IMR-90 (cell line): Measurements from ENCODE around the gene CAMK2B. TPM values are rescaled to one million over a fixed set of nuclear protein-coding genes. Genes with fewer than 3 reads are reported as not detected.
A peak's percentile ranks its signal among the peaks of the same experiment; 100 is the strongest.

Experiments
- ATAC-seq: fragments of 200-7000 bp; cut with Tn5 transposase; 2 replicates; pipeline ENCODE4 v1.9.1; 2020; ENCODE audit warnings: low read depth, mild to moderate bottlenecking, moderate library complexity
- BruUV-seq: library from RNA; stranded (reverse); fragments of 400-500 nt; replicated peaks from 2 replicates; lab custom pipeline; 2021; lab: Mats Ljungman, UMichigan
- CTCF ChIA-PET: fragments of 300-600 bp; formaldehyde crosslinking; extraction: SDS; loops from one replicate; lab custom pipeline; 2021; ENCODE audit warnings: antibody characterized with exemption; lab: Yijun Ruan, JAX
- POLR2A ChIA-PET: fragments of 300-600 bp; sonication (Branson Sonifier 250); formaldehyde crosslinking; loops from one replicate; lab custom pipeline; 2022; ENCODE audit warnings: antibody characterized with exemption; ENCODE audit not compliant: unreplicated experiment; lab: Charles Lee
- DNase-seq: peaks from one replicate; pipeline ENCODE4 v3.0.0; 2013
- H2AFZ ChIP-seq: replicated peaks from 2 replicates; pipeline ENCODE3; 2013; ENCODE audit warnings: low read length, mild to moderate bottlenecking; ENCODE audit not compliant: poor library complexity
- H2AK5ac ChIP-seq: 2 replicates; pipeline ENCODE4 v1.6.1; 2013; ENCODE audit warnings: low read depth, low read length, inconsistent platforms
- H2AK9ac ChIP-seq: replicated peaks from 2 replicates; pipeline ENCODE3; 2013; ENCODE audit warnings: mild to moderate bottlenecking, low read depth, low read length, moderate library complexity; ENCODE audit not compliant: poor library complexity
- H2BK120ac ChIP-seq: 2 replicates; pipeline ENCODE4 v1.6.1; 2013; ENCODE audit warnings: low read depth, low read length, inconsistent platforms
- H2BK15ac ChIP-seq: 3 replicates; pipeline ENCODE4 v1.6.1; 2013; ENCODE audit warnings: low read depth, low read length, inconsistent platforms
- H2BK20ac ChIP-seq: 2 replicates; pipeline ENCODE4 v1.6.1; 2013; ENCODE audit warnings: low read depth, mild to moderate bottlenecking, inconsistent platforms, low read length, moderate library complexity
- H2BK5ac ChIP-seq: 2 replicates; pipeline ENCODE4 v1.6.1; 2013; ENCODE audit warnings: mild to moderate bottlenecking, low read depth, low read length, inconsistent platforms; ENCODE audit not compliant: poor library complexity, severe bottlenecking
- H3K14ac ChIP-seq: replicated peaks from 2 replicates; pipeline ENCODE4 v1.6.1; 2013; ENCODE audit warnings: low read depth, low read length, inconsistent platforms
- H3K18ac ChIP-seq: 2 replicates; pipeline ENCODE4 v1.6.1; 2013; ENCODE audit warnings: low read depth, low read length, control low read depth
- H3K23ac ChIP-seq: 2 replicates; pipeline ENCODE4 v1.6.1; 2013; ENCODE audit warnings: low read depth, low read length, inconsistent platforms
- H3K27ac ChIP-seq: 2 replicates; pipeline ENCODE4 v1.5.1; 2013; ENCODE audit warnings: mild to moderate bottlenecking, control low read depth, low read length; ENCODE audit not compliant: insufficient read depth
- H3K27me3 ChIP-seq: 2 replicates; pipeline ENCODE4 v1.6.1; 2013; ENCODE audit warnings: low read length; ENCODE audit not compliant: control insufficient read depth, insufficient read depth
- H3K36me3 ChIP-seq: 2 replicates; pipeline ENCODE4 v1.6.1; 2013; ENCODE audit warnings: low read length, mixed read lengths; ENCODE audit not compliant: control insufficient read depth, insufficient read depth
- H3K4ac ChIP-seq: 2 replicates; pipeline ENCODE4 v1.6.1; 2013; ENCODE audit warnings: low read depth, low read length, inconsistent platforms
- H3K4me1 ChIP-seq: 2 replicates; pipeline ENCODE4 v1.6.1; 2013; ENCODE audit warnings: low read length, mixed read lengths; ENCODE audit not compliant: control insufficient read depth, insufficient read depth
- H3K4me2 ChIP-seq: 2 replicates; pipeline ENCODE4 v1.6.1; 2013; ENCODE audit warnings: low read depth, mild to moderate bottlenecking, control low read depth, low read length, moderate library complexity
- H3K4me3 ChIP-seq: 2 replicates; pipeline ENCODE4 v1.5.1; 2013; ENCODE audit warnings: low read depth, mild to moderate bottlenecking, control low read depth, low read length, moderate library complexity; ENCODE audit not compliant: insufficient read depth
- H3K56ac ChIP-seq: 2 replicates; pipeline ENCODE4 v1.6.1; 2013; ENCODE audit warnings: low read length, inconsistent platforms; ENCODE audit not compliant: insufficient read depth; ENCODE audit errors: extremely low read depth
- H3K79me1 ChIP-seq, 2 experiments: 2 replicates each; pipeline ENCODE4 v1.6.1; 2013; ENCODE audit warnings: low read length in 2 of 2, inconsistent platforms in 1 of 2, low read depth in 1 of 2
- H3K9ac ChIP-seq: 2 replicates; pipeline ENCODE4 v1.6.1; 2013; ENCODE audit warnings: low read depth, low read length, control low read depth
- H3K9me1 ChIP-seq: 2 replicates; pipeline ENCODE4 v1.6.1; 2013; ENCODE audit warnings: low read length, inconsistent platforms; ENCODE audit not compliant: insufficient read depth
- H3K9me3 ChIP-seq: 2 replicates; pipeline ENCODE4 v1.6.1; 2013; ENCODE audit warnings: low read length; ENCODE audit not compliant: control insufficient read depth, insufficient read depth
- H4K20me1 ChIP-seq: 2 replicates; pipeline ENCODE4 v1.6.1; 2013; ENCODE audit warnings: low read length, inconsistent platforms; ENCODE audit not compliant: insufficient read depth
- H4K5ac ChIP-seq: 2 replicates; pipeline ENCODE4 v1.6.1; 2013; ENCODE audit warnings: mild to moderate bottlenecking, low read depth, low read length, control low read depth
- H4K8ac ChIP-seq, 2 experiments: 2 replicates each; pipeline ENCODE4 v1.6.1; 2013; ENCODE audit warnings: low read depth in 2 of 2, low read length in 2 of 2, control low read depth in 1 of 2, inconsistent platforms in 1 of 2
- H4K91ac ChIP-seq: 2 replicates; pipeline ENCODE4 v1.6.1; 2013; ENCODE audit warnings: low read depth, low read length, inconsistent platforms; ENCODE audit not compliant: insufficient read depth
- CHD1 ChIP-seq: IDR thresholded peaks from 2 replicates; pipeline ENCODE4 v1.6.1; 2012; ENCODE audit warnings: low read depth, low read length, improper control_type of control experiment
- RCOR1 ChIP-seq: IDR thresholded peaks from 2 replicates; pipeline ENCODE4 v1.6.1; 2012; ENCODE audit warnings: mild to moderate bottlenecking, low read length, improper control_type of control experiment; ENCODE audit not compliant: insufficient replicate concordance
- WGBS, 2 experiments: methylation state at CpG; one replicate each; pipeline versions ENCODE4 v1.1.5 to v1.1.7; 2013; ENCODE audit warnings: missing lambda C conversion rate in 2 of 2; ENCODE audit not compliant: insufficient read length in 1 of 2; ENCODE audit errors: extremely low coverage in 2 of 2; 5-methylcytosine and 5-hydroxymethylcytosine counted together
- dilution Hi-C: fragments of 300-500 bp; cut with HindIII; formaldehyde crosslinking; loops from one replicate; pipeline ENCODE4 v1.14.3; 2018; ENCODE audit warnings: low sequenced_read_pairs; ENCODE audit not compliant: unreplicated experiment
- in situ Hi-C: fragments of 300-500 bp; cut with MboI; formaldehyde crosslinking; loops from 3 replicates; pipeline ENCODE4 v1.14.3; 2019; ENCODE audit warnings: low sequenced_read_pairs, inconsistent platforms, mixed read lengths
- intact Hi-C: fragments of 100-400 bp; cut with micrococcal nuclease; formaldehyde crosslinking; loops from 2 replicates; pipeline ENCODE4 v1.10.0; 2022
- polyA plus RNA-seq, 3 experiments: library from polyadenylated mRNA; depleted of rRNA; stranded (reverse); fragments of >200 nt; gene quantifications; 2 replicates each; pipeline ENCODE4 v1.2.3, GENCODE V29; 2012; ENCODE audit warnings: low replicate concordance in 1 of 3
- total RNA-seq: library from RNA; depleted of rRNA; stranded (reverse); fragments of >200 nt; gene quantifications from 2 replicates; pipeline ENCODE4 v1.2.3, GENCODE V29; 2012
- TF ChIP-seq, protein P1 (sequence below): fragments of 150-350 bp; IDR thresholded peaks from 2 replicates; pipeline ENCODE4 v1.6.1; 2016; ENCODE audit warnings: low read depth, mild to moderate bottlenecking, low read length, moderate library complexity, borderline replicate concordance
- TF ChIP-seq, protein P2 (sequence below): conservative IDR thresholded peaks from 2 replicates; pipeline ENCODE4 v1.5.1; 2012; ENCODE audit warnings: mild to moderate bottlenecking, low read depth, low read length, improper control_type of control experiment

CAMK2B gene
- total and polyA plus RNA-seq, 2 of the 4 experiments (the other 2 are of a cell fraction) = 0.18 to 0.36 TPM

DNA sequence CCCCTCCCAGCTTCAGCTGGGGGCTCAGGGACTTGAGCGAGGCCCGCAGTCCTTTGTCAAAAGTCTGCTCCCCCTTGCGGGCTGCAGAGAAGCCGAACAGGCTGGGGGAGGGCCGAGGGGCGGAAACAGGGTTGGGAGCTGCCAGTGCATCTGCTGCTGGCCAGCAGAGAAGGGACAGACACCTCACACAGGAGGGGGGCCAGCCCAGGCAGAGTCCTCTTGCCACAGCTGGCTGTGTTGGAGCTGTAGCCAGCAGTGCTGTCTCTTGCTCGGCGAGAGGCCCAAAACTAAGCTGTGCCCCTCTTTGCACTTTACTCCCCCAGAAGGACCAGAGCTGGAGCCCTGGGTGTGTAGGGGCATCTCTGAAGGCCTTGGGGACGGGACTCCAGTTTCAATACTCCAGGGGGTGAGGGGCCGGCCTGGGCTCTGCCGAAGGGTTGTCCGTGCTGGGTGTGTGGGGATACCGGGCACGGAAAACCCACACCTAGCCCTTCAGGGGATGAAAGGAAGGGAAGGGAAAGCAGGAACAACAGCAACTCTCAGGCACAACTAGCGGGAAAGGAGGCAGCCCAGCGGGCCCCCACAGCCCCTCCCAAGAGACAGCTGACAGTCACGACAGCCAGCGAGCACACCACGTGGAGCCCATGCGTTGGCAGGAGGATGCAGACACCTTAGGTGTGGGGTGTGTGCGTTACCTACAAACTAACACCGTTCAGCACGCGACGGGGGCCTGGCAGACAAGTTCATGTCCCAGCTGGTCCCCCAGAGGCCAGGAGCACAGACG is 106.8 kb downstream of the CAMK2B start:
- H2BK5ac ChIP-seq = no peak overlapping the region
- H4K20me1 ChIP-seq = peaks cover 6% of the 10 kb centered on the region; the same call in 1 of the 2 replicates
- H3K14ac ChIP-seq = no peak overlapping the region
- in situ Hi-C loops = no loop called here
- H2BK20ac ChIP-seq = no peak overlapping the region
- no peak overlapping the region for H3K9ac ChIP-seq
- 65% methylated on average over 9 of the region's 26 CpGs; no CpG with 5 or more reads in 1 of the 2 experiments for WGBS, 2 experiments
- H2BK15ac ChIP-seq = no peak overlapping the region
- dilution Hi-C loops = no loop called here
- H3K4me1 ChIP-seq = no peaks in the 10 kb centered on the region
- H3K9me1 ChIP-seq = no peaks in the 10 kb centered on the region
- BruUV-seq = no TSS peak
- ChIA-PET CTCF (no interaction called here), POLR2A (interaction anchor here (0.7 kb wide), 1 partner anchor 10 kb away, joined by 10 read pairs; no protein-coding TSS in a partner anchor)
- intact Hi-C loops = no loop called here
- H3K18ac ChIP-seq = no peak overlapping the region
- no peak overlapping the region for H4K8ac ChIP-seq
- H2BK120ac ChIP-seq = no peak overlapping the region
- no peak overlapping the region for H4K91ac ChIP-seq
- no peak for TF ChIP-seq CHD1
- TF ChIP-seq, protein P1, sequence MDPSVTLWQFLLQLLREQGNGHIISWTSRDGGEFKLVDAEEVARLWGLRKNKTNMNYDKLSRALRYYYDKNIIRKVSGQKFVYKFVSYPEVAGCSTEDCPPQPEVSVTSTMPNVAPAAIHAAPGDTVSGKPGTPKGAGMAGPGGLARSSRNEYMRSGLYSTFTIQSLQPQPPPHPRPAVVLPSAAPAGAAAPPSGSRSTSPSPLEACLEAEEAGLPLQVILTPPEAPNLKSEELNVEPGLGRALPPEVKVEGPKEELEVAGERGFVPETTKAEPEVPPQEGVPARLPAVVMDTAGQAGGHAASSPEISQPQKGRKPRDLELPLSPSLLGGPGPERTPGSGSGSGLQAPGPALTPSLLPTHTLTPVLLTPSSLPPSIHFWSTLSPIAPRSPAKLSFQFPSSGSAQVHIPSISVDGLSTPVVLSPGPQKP = no peak
- no peak for TF ChIP-seq RCOR1
- TF ChIP-seq, protein P2, sequence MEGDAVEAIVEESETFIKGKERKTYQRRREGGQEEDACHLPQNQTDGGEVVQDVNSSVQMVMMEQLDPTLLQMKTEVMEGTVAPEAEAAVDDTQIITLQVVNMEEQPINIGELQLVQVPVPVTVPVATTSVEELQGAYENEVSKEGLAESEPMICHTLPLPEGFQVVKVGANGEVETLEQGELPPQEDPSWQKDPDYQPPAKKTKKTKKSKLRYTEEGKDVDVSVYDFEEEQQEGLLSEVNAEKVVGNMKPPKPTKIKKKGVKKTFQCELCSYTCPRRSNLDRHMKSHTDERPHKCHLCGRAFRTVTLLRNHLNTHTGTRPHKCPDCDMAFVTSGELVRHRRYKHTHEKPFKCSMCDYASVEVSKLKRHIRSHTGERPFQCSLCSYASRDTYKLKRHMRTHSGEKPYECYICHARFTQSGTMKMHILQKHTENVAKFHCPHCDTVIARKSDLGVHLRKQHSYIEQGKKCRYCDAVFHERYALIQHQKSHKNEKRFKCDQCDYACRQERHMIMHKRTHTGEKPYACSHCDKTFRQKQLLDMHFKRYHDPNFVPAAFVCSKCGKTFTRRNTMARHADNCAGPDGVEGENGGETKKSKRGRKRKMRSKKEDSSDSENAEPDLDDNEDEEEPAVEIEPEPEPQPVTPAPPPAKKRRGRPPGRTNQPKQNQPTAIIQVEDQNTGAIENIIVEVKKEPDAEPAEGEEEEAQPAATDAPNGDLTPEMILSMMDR = peak; percentile 17; the same call in 1 of the 2 replicates
- DNase-seq = no peak
- H3K23ac ChIP-seq = no peak overlapping the region
- H3K27ac ChIP-seq = no peak overlapping the region
- no peak overlapping the region for H3K4ac ChIP-seq
- no peak overlapping the region for H3K4me3 ChIP-seq
- peaks cover 11% of the 10 kb centered on the region for H3K27me3 ChIP-seq
- H3K9me3 ChIP-seq = peaks cover 3% of the 10 kb centered on the region
- peaks cover 5% of the 10 kb centered on the region for H3K36me3 ChIP-seq
- H2AFZ ChIP-seq = peak overlapping the region; percentile 39
- H3K56ac ChIP-seq = no peak overlapping the region
- no peaks in the 10 kb centered on the region for H3K79me1 ChIP-seq
- H3K4me2 ChIP-seq = no peak overlapping the region
- H2AK9ac ChIP-seq = peak overlapping the region; percentile 26
- peak; percentile 40 for ATAC-seq
- no peak overlapping the region for H4K5ac ChIP-seq
- H2AK5ac ChIP-seq = no peak overlapping the region
